ENCODE measurements around the gene BTRC.
A peak's percentile ranks its signal among the peaks of the same experiment; 100 is the strongest.
"Not testable (repeated sequence)": the region's sequence is repeated elsewhere in the genome, so short reads cannot be mapped to it uniquely, and the experiment has no call there.

Gene BTRC

DNA sequence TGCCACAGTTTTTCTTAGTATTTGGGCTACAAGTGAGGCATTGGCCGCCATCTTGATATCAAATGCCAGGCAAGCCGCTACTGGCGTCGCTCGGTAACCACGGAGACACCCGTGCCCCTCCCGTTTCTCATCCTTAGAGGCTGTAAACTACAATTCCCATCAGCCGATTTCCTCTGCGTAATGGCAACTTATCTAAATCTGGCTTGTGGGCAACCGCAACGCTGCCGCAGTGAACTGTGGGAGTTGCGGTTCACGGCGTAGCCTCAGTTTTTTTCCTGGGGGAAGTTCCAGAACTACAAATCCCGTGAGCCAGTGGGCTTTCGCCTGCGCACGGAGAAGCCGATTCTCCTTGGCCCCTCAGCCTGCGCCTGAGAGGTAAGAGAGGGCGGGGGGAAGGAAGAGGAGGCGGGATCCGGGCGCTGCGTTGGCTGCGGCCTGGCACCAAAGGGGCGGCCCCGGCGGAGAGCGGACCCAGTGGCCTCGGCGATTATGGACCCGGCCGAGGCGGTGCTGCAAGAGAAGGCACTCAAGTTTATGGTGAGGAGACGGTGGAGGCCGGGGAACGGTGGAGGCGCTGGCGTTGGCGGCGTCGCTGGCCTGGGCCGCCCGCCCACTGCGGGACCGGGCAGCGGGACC lies at the start of gene BTRC:
BTRC (plus strand) TSS at position 474 of the 636 bp plus-strand sequence; CDS start at position 490, 16 bp downstream.
- peak; percentile 91 for DNase-seq (ENCODE audit: low read depth)

DNA sequence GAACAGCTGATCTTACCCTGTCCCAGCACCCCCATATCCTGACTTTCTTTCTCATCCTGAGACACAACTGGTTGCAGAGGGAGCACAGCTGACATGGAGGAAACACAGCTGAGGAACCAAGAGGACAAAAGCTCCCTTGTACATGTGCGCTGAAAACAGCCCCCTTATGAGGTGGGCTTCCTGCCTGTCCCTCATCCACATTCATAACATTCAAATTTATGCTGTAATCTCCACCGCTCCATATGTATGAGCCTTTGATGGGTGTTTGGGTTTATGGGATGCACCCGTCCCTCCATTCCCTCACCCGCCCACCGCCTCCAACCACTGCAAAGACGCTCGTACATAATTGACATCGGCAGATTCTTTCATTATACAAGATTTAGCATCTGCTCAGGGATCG lies 49.6 kb upstream of the BTRC start:
- DNase-seq (ENCODE audit: low read depth), result no peak

DNA sequence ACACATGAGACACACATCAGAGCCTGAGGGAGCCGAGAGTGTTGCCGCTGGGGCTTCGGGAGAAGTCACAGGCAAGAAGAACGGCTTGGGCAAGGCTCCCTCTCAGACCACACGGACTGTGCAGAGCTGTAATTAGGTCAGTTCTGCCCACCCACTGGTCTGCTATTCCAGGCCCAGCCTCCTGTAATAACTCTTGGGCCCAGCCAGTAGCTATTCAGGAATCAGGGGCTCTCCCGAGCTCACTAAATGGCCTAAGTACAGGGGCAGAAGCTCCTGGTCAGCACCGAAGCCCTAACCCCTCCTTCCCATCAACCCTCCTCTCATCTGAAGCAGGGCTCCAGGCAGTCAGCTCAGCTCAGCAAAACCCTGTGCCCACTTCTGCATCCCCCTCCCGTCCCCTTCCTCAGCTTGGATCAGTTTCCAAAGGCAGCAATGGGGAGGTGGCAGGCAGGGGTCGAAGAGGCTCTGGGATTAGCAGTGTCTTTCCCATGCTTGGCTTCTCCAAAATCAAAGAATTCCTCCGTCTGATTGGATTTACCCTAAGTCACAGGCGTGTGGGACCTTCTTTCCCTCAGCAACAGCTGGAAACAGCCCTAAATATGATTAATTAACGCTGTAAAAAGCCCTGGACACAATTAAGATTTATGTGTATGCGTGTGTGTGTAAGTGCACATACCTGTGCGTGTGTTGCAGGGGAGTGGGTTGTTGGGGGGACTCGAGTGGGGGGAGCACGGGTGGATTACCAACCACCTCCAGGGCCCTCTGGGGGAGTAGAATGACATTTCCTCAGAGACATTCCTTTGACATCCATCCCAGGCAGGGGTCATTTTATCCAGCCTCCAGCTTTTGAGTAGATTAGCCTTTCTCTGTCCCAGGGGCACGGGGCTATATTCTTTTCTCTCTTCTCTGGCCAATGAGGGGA lies 48.4 kb upstream of the BTRC start:
- no peak for DNase-seq (ENCODE audit: low read depth)

DNA sequence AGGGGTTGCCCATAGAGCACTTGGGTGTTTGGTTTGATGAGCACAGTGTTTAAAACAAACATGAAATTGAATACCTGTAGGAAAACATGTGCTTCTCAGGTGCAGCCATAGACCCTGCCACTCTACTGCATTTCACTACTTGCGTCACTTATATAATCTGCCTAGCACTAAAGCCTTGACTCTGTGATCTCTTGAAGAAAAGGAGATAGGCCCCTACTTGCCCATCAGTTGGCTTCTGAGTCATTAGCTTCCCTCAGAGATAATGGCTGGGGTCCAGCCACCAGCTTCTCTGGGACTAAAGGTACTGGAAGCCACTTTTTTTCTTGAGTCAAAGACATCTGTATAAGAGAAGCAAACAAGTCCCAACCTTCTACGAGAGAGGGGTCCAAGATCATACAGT lies 45.9 kb upstream of the BTRC start:
- DNase-seq (ENCODE audit: low read depth), result no peak

DNA sequence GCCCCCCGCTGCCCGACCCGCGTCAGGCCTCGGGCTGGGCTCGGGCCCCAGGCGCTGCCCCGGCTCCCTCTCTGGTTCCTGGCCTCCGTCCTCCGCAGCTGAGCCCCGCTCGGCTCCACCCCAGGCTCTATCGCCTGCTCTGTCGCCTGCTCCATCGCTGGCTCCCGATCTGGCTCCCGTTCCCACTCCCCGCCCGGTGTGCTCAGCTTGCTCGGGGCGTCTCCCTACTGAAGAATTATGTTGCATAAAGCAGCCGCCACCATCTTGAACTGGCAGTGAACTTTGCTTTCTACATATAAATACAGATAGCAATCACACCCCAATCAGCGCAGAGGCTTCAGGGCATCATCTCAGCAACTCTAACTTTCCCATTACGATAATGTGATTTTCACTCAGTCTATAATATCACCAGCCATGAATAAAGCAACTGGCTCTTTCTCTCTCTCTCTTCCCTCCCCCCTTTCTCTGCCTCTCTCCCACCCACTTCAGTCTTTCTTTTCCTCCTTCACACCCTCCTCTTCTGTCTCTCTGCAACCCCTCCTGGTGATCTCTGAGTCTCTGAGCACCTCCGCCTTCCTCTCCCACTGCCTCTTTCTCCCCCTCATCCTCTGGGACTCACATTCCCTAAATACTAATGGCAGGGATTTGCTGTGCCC lies 43.3 kb upstream of the BTRC start:
- DNase-seq (ENCODE audit: low read depth), result no peak

DNA sequence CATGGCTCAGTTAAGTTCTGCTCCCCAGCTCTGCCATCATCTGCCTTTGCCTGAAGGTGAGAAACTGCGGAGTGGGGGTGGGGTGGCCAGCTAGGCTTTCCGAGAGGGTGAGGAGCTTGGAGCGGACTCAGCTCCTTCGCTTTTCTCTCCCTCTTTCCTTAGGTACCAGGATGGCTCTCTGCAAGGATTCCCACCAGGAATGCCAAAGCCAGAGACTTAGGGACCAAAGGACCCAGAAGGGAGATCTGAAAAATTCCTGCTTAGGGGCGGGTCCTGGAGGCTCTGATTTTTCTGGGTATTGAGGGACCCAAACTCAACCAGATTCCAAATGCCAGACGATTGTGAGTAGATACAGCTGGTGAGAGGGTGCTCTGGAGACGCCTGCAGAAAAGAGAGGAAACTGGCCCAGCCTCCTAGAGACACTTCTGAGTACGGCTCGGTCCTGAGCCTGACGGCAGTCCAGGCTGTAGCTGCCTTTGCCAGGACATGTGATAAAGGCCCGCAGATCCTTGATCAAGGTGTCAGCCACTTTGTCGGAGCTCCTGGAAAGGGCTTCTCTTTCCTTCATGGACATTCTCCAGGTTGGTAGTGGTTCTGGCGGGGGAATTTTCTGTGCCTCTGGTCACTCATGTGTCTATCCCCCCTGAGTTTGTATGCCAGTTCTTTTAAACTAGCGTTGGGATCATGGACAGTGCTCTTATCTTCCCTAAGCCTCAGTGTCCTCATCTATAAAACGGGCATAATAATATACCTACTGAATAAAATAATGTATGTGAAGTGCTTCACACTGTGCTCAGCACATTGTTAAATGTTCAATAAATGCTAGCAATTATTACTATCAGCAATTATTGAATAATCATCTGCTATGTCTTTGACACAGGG lies 42.5 kb upstream of the BTRC start:
- no peak for DNase-seq (ENCODE audit: low read depth)

DNA sequence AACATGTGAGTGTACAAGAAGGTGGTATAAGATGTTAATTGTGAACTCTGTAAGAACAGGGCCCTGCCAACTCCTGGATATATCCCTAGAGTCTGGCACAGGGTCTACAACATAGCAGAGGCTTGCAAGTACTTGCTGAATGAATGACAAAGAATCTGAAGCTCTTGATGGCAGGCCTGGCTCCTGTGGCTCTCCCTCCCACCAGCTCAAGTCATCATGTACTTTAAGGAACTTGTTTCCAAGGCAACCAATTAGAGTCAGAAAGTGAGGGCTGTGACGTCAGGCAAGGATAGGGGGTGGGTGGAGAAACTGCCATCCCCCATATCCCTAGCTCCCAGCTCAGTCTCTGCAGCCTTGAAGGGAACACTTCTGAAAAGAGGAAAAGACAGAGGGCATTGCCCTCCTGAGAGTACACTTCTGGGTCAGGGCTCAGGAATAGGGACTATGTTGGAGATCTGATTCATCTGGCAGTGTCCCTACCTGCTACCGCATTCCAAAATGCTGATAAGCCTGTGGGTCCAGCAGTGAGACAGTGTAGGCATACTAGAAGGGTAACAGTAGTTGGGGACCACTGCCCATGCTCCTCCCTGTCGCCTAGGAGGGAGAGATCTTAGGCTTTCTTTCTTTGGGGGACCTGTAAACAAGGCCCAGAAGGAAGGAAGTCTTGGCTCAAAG lies 34.6 kb upstream of the BTRC start:
- DNase-seq (ENCODE audit: low read depth), result no peak

DNA sequence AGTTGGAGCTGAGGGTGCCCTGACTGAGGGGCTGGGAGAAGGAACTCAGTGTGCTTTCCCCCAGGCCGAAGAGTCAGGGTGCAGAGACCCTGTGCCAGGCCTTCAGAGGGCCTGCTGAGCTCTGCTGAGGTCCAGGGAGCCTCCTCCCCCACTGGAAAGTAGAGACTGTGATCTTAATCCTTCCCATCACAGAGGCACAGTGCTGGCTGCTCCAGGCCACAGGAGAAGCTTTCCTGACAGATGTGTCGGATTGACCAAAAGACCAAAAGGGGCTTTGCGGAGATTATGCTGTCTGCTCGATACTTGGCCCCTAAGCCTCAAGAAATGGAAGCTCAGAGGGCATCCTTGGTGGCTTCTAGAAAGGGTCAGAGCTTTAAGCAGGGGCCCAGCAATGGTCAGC lies 32.9 kb upstream of the BTRC start:
- no peak for DNase-seq (ENCODE audit: low read depth)

DNA sequence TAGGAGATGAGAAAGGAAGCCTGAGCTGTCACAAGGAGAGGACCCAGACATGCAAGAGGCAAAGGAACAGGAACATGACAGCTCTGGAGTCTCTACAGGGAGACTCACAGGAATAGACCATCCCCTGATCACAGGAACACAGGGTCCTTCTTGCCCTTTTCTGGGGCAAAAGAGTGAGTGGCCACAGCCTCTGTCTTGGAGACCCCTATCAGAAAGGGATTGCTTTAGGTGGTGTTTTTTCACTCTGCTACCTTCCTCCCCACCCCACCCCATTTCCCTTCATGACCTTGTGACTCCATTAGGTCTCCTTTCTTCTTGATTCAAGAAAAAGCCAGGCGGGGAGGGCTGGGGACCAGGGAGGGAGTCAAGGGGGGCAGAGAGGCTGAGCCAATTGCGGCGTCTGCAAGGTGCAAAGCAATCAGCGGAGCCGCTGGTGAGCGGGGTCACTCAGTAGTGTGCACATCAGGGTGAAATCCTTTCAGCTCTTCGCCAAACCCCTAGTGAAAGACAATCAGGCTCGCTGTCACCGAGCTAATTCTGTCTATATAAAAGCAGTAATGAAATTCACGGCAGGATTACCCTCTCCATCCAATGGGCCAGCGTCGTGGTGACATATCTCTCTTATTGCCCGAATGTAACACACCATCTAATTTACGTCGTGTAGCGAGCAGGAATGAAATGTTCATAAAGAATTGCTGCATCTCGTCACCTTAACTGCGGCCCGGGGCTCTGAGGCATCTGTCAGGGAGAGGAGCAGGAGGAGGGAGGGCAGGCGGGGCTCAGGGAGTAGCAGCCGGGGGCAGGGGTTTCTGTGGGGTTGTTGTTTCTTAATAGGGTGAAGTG lies 31.5 kb upstream of the BTRC start:
- DNase-seq (ENCODE audit: low read depth), result no peak

DNA sequence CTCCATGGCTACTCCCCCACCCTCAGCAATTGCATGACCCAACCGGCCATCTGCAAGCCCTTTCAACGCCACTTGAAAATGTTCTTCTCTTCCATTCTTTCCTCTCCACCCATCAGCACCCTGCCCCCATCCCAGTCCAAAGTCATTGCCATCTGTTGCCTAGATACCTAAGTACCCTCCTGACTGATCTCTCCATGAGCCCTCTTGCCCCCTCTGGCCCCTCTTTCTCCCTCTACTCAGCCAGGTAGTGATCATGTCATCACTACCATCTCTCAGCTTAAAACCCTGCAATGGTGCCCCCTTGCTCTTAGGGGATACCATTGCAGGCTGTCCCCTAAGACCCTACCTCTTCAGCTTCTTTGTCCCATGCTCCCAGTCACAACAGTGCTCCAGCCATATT lies 30.5 kb upstream of the BTRC start:
- no peak for DNase-seq (ENCODE audit: low read depth)

DNA sequence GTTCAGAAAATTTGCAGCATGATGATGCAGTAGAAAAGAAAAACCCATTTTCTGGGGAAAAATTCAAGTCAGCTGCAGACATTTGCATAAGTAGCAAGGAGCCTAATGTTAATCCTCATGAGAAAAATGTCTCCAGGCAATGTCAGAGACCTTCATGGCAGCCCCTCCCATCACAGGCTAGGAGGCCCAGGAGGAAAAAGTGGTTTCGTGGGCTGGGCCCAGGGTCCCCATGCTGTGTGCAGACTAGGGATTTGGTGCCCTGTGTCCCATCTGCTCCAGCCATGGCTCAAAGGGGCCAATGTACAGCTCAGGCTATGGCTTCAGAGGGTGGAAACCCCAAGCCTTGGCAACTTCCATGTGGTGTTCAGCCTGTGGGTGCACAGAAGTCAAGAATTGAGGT lies 26.5 kb upstream of the BTRC start:
- not testable (repeated sequence) for DNase-seq (ENCODE audit: low read depth)

DNA sequence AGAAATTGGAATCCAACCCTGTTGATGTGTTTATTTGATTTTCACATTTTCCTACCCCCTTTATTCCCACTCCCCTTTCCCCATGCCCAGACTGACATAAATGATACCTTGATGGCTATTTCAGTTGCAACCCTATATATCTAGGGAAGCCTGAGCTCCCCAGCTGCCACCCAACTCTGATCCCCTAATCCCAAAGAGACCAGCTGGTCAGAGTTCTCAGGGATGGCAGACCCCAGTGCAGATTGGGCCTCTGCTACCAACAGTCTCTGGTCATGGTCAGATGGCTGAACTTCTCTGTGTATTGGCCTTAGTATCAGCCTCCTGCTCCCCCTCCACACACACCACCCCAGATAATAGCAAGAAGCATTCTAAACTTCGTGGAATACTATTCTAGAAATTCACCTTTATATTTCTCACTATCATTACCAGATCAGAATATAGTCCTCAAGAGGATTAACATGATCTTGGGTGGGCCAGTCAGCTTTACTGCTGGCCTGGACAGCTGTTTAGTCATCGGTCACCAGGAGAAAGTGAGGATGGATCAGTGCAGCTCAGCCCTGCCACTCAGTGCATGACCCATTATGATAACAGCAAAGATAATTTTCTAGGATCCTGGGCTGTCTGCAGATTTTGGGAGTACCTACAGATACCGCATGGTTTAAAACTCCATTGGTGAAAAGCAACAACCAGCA lies 24.5 kb upstream of the BTRC start:
- DNase-seq (ENCODE audit: low read depth), result no peak

DNA sequence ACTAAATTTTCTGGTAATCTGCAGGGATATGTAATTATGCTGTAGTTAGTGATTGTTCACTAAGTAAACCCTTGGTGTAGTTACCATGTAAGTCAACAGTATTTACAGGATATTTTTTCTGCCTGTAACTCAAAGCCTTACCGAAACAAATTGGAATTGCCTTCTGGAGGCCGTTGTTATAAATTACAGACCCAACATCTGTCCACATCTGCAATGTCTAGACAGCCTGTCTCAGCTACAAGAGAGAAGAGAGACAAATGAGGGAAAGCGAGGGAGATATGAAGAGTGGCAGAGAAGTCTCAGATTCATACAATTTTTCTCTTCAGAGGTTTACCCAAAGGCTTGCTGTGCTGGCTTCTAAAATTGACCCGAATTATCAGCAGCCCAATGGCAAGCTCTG lies 23.7 kb upstream of the BTRC start:
- no peak for DNase-seq (ENCODE audit: low read depth)

DNA sequence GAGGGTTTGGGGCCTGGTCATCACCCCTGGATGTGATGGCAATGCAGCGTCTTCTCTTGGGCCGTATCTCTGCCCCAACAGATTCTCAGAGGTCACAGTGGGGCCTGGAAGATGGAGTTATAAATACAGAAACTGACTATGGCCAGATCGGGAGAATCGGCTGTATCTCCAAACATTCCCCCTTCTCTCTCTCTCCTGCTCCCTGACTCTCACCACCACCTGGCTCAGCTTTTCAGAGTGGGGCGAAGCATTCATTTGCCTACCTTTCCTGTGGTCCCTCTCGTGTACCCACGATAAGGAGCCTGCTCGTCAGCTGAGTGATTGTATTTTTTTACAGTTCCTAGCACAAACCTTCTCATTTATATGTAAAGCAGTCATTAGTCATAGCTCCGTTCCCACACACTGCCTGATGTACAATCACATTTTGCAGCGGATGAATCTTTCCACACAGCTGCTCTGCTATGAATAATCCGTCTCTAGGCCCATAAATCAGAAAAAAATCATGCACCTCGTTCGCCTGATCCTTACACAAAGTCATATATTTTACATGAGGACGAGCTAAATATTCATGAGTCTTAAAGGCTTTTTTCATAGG lies 23.2 kb upstream of the BTRC start:
- no peak for DNase-seq (ENCODE audit: low read depth)

DNA sequence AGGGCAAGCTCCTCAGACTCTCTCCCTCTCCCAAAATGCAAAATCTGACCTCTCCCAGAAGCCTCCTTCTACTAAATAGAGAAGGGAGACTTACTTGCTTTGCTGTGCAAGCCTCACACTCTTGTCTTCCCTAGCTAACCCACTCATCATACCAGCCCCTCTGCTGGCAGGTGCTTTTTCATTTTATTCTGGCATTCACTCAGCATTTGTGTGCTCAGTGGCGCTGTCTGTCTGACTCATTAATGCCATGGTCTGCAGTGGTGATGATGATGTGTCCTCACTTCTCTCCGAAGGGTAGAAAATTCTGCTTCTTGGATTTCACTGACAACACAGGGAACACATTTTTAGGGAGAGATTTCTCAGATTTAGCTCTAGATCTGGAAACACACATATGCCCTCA lies 22.0 kb upstream of the BTRC start:
- DNase-seq (ENCODE audit: low read depth), result no peak

DNA sequence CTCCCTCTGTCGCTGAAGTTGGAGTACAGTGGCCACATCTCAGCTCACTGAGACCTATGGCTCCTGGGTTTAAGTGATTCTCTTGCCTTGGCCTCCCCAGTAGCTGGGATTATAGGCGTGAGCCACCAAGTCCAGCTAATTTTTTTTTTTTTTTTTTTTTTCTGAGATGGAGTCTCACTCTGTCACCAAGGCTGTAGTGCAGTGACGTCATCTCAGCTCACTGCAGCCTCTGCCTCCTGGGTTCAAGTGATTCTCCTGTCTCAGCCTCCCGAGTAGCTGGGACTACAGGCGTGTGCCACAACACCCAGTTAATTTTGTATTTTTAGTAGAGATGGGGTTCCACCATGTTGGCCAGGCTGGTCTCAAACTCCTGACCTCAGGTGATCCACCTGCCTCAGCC lies 19.7 kb upstream of the BTRC start:
- not testable (repeated sequence) for DNase-seq (ENCODE audit: low read depth)

DNA sequence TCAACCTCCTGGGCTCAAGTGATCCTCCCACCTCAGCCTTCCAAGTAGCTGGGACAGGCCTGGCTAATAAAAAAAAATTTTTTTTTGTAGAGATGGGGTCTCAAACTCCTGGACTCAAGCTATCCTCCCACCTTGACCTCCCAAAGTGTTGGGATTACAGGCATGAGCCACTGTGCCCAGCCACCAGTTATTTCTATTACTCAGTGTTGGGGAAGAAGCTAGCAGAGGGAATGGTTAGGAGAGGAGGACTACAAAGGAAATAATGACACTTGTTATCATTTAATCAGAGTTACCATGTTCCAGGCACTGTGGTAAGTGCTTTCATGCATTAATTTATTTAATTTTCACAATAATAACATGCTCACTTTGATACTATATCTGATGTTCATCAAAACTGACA lies 17.6 kb upstream of the BTRC start:
- no peak for DNase-seq (ENCODE audit: low read depth)

DNA sequence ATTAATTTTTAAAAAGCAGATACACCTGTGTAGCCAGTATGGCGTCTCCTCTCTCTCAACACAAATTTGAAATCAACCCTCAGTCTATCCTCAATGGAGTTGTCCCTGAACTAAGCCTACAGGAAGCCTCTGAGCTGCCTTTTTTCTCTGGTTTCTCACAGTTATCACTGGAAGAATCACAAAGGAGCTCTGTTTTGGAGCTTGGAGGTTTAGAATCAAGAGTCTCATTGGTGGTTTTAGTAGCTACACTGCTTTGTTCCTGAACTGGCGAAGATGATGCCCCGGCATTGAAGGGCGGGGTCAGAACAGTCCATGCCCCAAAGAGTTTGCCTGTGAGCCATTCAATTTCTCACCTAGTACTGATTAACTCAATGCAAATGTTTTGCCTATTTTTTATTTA lies 16.1 kb upstream of the BTRC start:
- no peak for DNase-seq (ENCODE audit: low read depth)

DNA sequence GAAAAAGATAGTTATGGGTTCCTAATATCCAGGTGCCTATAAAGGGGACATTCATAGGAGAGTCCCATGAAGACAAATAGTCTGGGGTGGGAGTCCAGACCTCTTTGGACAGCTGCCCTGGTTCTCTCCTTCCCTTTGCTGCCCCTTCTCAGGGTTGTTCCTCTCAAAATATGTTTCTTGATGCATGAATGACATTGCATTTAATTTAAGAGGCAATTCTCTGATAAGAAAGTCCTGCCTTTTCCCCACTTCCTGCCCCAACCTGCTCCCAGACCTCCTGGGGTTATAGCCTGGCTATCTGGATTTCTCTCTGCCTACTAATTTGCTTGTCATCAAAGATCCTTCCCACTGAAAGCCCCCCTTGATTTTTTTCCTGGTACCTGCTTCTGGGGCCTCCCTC lies 12.5 kb upstream of the BTRC start:
- no peak for DNase-seq (ENCODE audit: low read depth)

DNA sequence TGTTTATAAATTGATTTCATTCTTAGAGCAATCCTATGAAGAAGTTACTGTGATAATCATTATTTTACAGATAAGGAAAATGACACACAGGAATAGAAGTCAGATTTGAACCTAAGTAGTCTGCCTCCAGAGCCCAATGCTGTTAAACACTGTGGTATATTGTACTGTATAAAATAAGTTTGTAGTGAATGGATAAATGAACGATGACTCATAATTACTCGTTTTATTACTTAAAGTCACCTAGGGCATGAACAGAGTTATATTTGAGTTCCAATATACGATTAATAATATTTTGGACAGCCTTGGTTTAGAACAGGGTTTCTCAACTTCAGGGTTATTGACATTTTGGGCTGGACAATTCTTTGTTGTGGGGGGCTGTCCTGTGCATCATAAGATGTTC lies 7.8 kb upstream of the BTRC start:
- DNase-seq (ENCODE audit: low read depth), result no peak
